Tibial nerve (tissue), 4 donors: Measurements from ENCODE around the gene TPD52L2. TPM values are rescaled to one million over a fixed set of nuclear protein-coding genes. Genes with fewer than 3 reads are reported as not detected.

Source experiments
- DNase-seq, 2 donors: peaks; one replicate each; pipeline ENCODE4 v3.0.0-alpha.2; 2019; ENCODE audit warnings: low spot score in 2 of 2
- H3K27ac ChIP-seq, 4 donors: fragments of 200-600 bp; sonication (generic) in 3 of 4; one replicate each; pipeline ENCODE4 v1.5.1; 2017 to 2019; ENCODE audit warnings: mild to moderate bottlenecking in 1 of 4
- H3K27me3 ChIP-seq, 2 donors: fragments of 200-600 bp; sonication (generic) in 1 of 2; one replicate each; pipeline versions ENCODE4 v1.5.1 to v1.6.0; 2017 to 2019
- H3K36me3 ChIP-seq, 3 donors: fragments of 200-600 bp; sonication (generic); one replicate each; pipeline ENCODE4 v1.5.1; 2018 to 2019
- H3K4me1 ChIP-seq, 4 donors: fragments of 200-600 bp; sonication (generic) in 3 of 4; one replicate each; pipeline ENCODE4 v1.5.1; 2017 to 2019
- H3K4me3 ChIP-seq, 4 donors: fragments of 200-600 bp; sonication (generic) in 3 of 4; one replicate each; pipeline ENCODE4 v1.5.1; 2017 to 2019; ENCODE audit warnings: mild to moderate bottlenecking in 1 of 4, moderate library complexity in 1 of 4
- H3K9me3 ChIP-seq, 4 donors: fragments of 200-600 bp; sonication (generic) in 3 of 4; one replicate each; pipeline ENCODE4 v1.5.1; 2017 to 2019
- CTCF ChIP-seq, 5 experiments: fragments of 200-600 bp in 3 of 5; fragments of 450-650 bp in 2 of 5; sonication (generic) in 3 of 5; IDR thresholded peaks; one replicate each; pipeline ENCODE4 v1.5.1; 2016 to 2019; ENCODE audit warnings: antibody characterized with exemption in 5 of 5, mild to moderate bottlenecking in 3 of 5, moderate library complexity in 2 of 5
- EP300 ChIP-seq, 2 donors: sonication (generic); formaldehyde crosslinking; IDR thresholded peaks; one replicate each; pipeline ENCODE4 v1.6.1; 2017; ENCODE audit warnings: antibody characterized with exemption in 2 of 2, mild to moderate bottlenecking in 1 of 2
- POLR2A ChIP-seq, 2 donors: fragments of 450-650 bp; IDR thresholded peaks; one replicate each; pipeline ENCODE4 v1.6.1; 2017; ENCODE audit warnings: antibody characterized with exemption in 2 of 2, mild to moderate bottlenecking in 2 of 2, moderate library complexity in 2 of 2
- WGBS, 2 donors: methylation state at CpG; one replicate each; pipeline ENCODE4 v1.1.5; 2018; 5-methylcytosine and 5-hydroxymethylcytosine counted together
- total RNA-seq, 4 donors: library from RNA; depleted of rRNA; stranded (reverse); fragments of >200 nt; gene quantifications; one replicate each; pipeline ENCODE4 v1.1.0, GENCODE V29; 2016

TPD52L2 gene
- total RNA-seq, 4 donors from 2014 or later: 108 to 122 (median 115) TPM

GRCh38 chr20:63822276-63822696 lies 42.8 kb upstream of the TPD52L2 start:
- peaks cover 0 to 5% of the 10 kb centered on the region in 2 donors for H3K27me3 ChIP-seq
- no peaks in the 10 kb centered on the region for H3K9me3 ChIP-seq
- no peak overlapping the region for H3K27ac ChIP-seq
- TF ChIP-seq POLR2A (IDR thresholded peaks at IDR 0.05) (no peak), EP300 (IDR thresholded peaks at IDR 0.05) (no peak), CTCF (IDR thresholded peaks at IDR 0.05) (no peak)
- H3K4me3 ChIP-seq: no peak overlapping the region
- no peak for DNase-seq
- peaks cover 0 to 3% (median 0%) of the 10 kb centered on the region in 3 donors for H3K36me3 ChIP-seq
- WGBS, 2 donors: 76 to 78% methylated on average over 14 to 15 of the region's 15 CpGs
- peaks cover 0 to 23% (median 0%) of the 10 kb centered on the region in 4 donors for H3K4me1 ChIP-seq

GRCh38 chr20:63823691-63824311 lies 41.3 kb upstream of the TPD52L2 start:
- 57 to 58% methylated on average over 12 of the region's 12 CpGs for WGBS, 2 donors
- Histone ChIP-seq H3K4me1 (peaks cover 0 to 33% (median 6%) of the 10 kb centered on the region in 4 donors), H3K4me3 (no peak overlapping the region), H3K27ac (no peak overlapping the region), H3K27me3 (peaks cover 0 to 5% of the 10 kb centered on the region in 2 donors), H3K9me3 (no peaks in the 10 kb centered on the region), H3K36me3 (peaks cover 0 to 3% (median 0%) of the 10 kb centered on the region in 3 donors)
- TF ChIP-seq CTCF (IDR thresholded peaks at IDR 0.05) (no peak), POLR2A (IDR thresholded peaks at IDR 0.05) (no peak), EP300 (IDR thresholded peaks at IDR 0.05) (no peak)
- DNase-seq: no peak

GRCh38 chr20:63825331-63826118 lies 39.5 kb upstream of the TPD52L2 start:
- Histone ChIP-seq H3K36me3 (peaks cover 0 to 3% (median 0%) of the 10 kb centered on the region in 3 donors), H3K27me3 (peaks cover 0 to 5% of the 10 kb centered on the region in 2 donors), H3K27ac (no peak overlapping the region), H3K4me1 (peaks cover 0 to 35% (median 12%) of the 10 kb centered on the region in 4 donors), H3K4me3 (no peak overlapping the region), H3K9me3 (no peaks in the 10 kb centered on the region)
- 83 to 88% methylated on average over 25 of the region's 25 CpGs for WGBS, 2 donors
- TF ChIP-seq EP300 (IDR thresholded peaks at IDR 0.05) (no peak), POLR2A (IDR thresholded peaks at IDR 0.05) (no peak), CTCF (IDR thresholded peaks at IDR 0.05) (no peak)
- DNase-seq: no peak

DNA sequence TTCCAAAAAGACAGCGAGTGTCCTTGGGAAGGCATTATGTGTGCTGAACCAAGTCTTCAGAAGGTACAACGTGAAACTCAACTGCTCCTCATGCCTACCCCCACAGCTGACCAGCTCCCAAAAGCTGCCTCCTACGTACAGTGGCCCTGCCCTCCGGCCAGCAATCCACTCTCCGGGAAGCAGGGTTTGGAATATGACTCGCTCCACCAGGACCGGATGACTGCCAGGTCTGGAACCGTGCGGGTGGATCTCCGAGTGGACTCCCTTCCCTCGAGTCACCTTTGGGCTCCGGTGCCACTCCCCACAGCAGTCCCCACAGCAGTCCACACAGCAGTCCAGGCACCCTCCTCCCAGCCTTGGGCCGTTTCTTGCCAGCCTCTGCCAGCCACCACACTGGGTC lies 38.3 kb upstream of the TPD52L2 start:
- peaks cover 0 to 3% (median 0%) of the 10 kb centered on the region in 3 donors for H3K36me3 ChIP-seq
- peaks cover 0 to 5% of the 10 kb centered on the region in 2 donors for H3K27me3 ChIP-seq
- 80 to 81% methylated on average over 13 of the region's 13 CpGs for WGBS, 2 donors
- TF ChIP-seq CTCF (IDR thresholded peaks at IDR 0.05) (no peak), POLR2A (IDR thresholded peaks at IDR 0.05) (no peak), EP300 (IDR thresholded peaks at IDR 0.05) (no peak)
- no peaks in the 10 kb centered on the region for H3K9me3 ChIP-seq
- peaks cover 0 to 38% (median 12%) of the 10 kb centered on the region in 4 donors for H3K4me1 ChIP-seq
- no peak overlapping the region for H3K27ac ChIP-seq
- no peak overlapping the region for H3K4me3 ChIP-seq
- DNase-seq: no peak

GRCh38 chr20:63828124-63828523 lies 36.9 kb upstream of the TPD52L2 start:
- WGBS, 2 donors: 94 to 95% methylated on average over 8 of the region's 8 CpGs
- no peak for DNase-seq
- peaks cover 0 to 52% (median 19%) of the 10 kb centered on the region in 4 donors for H3K4me1 ChIP-seq
- peaks cover 0 to 5% of the 10 kb centered on the region in 2 donors for H3K27me3 ChIP-seq
- H3K4me3 ChIP-seq: no peak overlapping the region
- H3K9me3 ChIP-seq: no peaks in the 10 kb centered on the region
- H3K36me3 ChIP-seq: no peaks in the 10 kb centered on the region
- TF ChIP-seq POLR2A (IDR thresholded peaks at IDR 0.05): no peak
- TF ChIP-seq CTCF (IDR thresholded peaks at IDR 0.05): no peak
- no peak for TF ChIP-seq EP300 (IDR thresholded peaks at IDR 0.05)
- peak overlapping the region in 1 of 4 donors; percentile 27 for H3K27ac ChIP-seq
